ENCODE results near the gene PIMREG. TPM values are rescaled to one million over a fixed set of nuclear protein-coding genes. Genes with fewer than 3 reads are reported as not detected.
A peak's percentile ranks its signal among the peaks of the same experiment; 100 is the strongest.

Gene PIMREG
- total RNA-seq, 3 donors from 2014 or later (not counting 1 experiment from before 2014, with no cell fraction given) = 0.73 to 1.4 (median 0.78) TPM

- no peaks in the 10 kb centered on the region for H3K36me3 ChIP-seq (ENCODE audit: control insufficient read depth, insufficient read depth, low read length)
- no peak overlapping the region for H3K4me3 Mint-ChIP-seq
- 98% methylated on average over 6 of the region's 6 CpGs for WGBS (ENCODE audit: insufficient coverage)
- peaks cover 21 to 22% of the 10 kb centered on the region in 2 donors for H3K4me1 Mint-ChIP-seq
- no peak overlapping the region for H3K4me3 ChIP-seq (ENCODE audit: low read length)
- no peak for TF ChIP-seq CTCF (IDR thresholded peaks at IDR 0.05)
- H3K27ac ChIP-seq (ENCODE audit: low read length) = no peak overlapping the region
- H3K9me3 ChIP-seq (ENCODE audit: control insufficient read depth, insufficient read depth, low read length) = no peaks in the 10 kb centered on the region
- H3K36me3 Mint-ChIP-seq = no peaks in the 10 kb centered on the region
- H3K4me1 ChIP-seq (ENCODE audit: control insufficient read depth, insufficient read depth, low read length) = peaks cover 8% of the 10 kb centered on the region
- no peaks in the 10 kb centered on the region for H3K27me3 ChIP-seq (ENCODE audit: control insufficient read depth, insufficient read depth, low read length)
- intact Hi-C loops (cut with micrococcal nuclease) = no loop called here
- no peaks in the 10 kb centered on the region for H3K9me3 Mint-ChIP-seq
- DNase-seq (no peak), ATAC-seq (no peak)
- no peaks in the 10 kb centered on the region for H3K27me3 Mint-ChIP-seq (ENCODE audit: low read depth in 2 of 2)
- H3K27ac Mint-ChIP-seq = no peak overlapping the region
Observed at GRCh38 chr17:6449307-6449706, 5.1 kb downstream of the PIMREG start.

GRCh38 chr17:6450926-6451832 is 6.9 kb downstream of the PIMREG start:
- WGBS (ENCODE audit: insufficient coverage) = 32% methylated on average over 8 of the region's 12 CpGs
- no peaks in the 10 kb centered on the region for H3K36me3 ChIP-seq (ENCODE audit: control insufficient read depth, insufficient read depth, low read length)
- intact Hi-C loops (cut with micrococcal nuclease) = no loop called here
- Mint-ChIP-seq H3K9me3 (no peaks in the 10 kb centered on the region), H3K36me3 (no peaks in the 10 kb centered on the region), H3K4me3 (no peak overlapping the region), H3K27ac (peak overlapping the region; percentile 68 to 80), H3K4me1 (peaks cover 24 to 27% of the 10 kb centered on the region in 2 donors), H3K27me3 (ENCODE audit: low read depth in 2 of 2) (no peaks in the 10 kb centered on the region)
- DNase-seq (no peak), ATAC-seq (no peak)
- no peak for TF ChIP-seq CTCF (IDR thresholded peaks at IDR 0.05)
- H3K4me1 ChIP-seq (ENCODE audit: control insufficient read depth, insufficient read depth, low read length) = peaks cover 14% of the 10 kb centered on the region
- no peaks in the 10 kb centered on the region for H3K9me3 ChIP-seq (ENCODE audit: control insufficient read depth, insufficient read depth, low read length)
- H3K27ac ChIP-seq (ENCODE audit: low read length) = no peak overlapping the region
- H3K27me3 ChIP-seq (ENCODE audit: control insufficient read depth, insufficient read depth, low read length) = no peaks in the 10 kb centered on the region
- no peak overlapping the region for H3K4me3 ChIP-seq (ENCODE audit: low read length)

- DNase-seq (peak in 1 of 2 donors; percentile 9), ATAC-seq (no peak)
- Mint-ChIP-seq H3K9me3 (no peaks in the 10 kb centered on the region), H3K36me3 (no peaks in the 10 kb centered on the region), H3K4me3 (no peak overlapping the region), H3K27me3 (ENCODE audit: low read depth in 2 of 2) (no peaks in the 10 kb centered on the region), H3K27ac (peak overlapping the region; percentile 68 to 83), H3K4me1 (peaks cover 24 to 38% of the 10 kb centered on the region in 2 donors)
- H3K4me3 ChIP-seq (ENCODE audit: low read length) = no peak overlapping the region
- no peak overlapping the region for H3K27ac ChIP-seq (ENCODE audit: low read length)
- intact Hi-C loops (cut with micrococcal nuclease) = no loop called here
- TF ChIP-seq CTCF (IDR thresholded peaks at IDR 0.05) = no peak
- no peaks in the 10 kb centered on the region for H3K27me3 ChIP-seq (ENCODE audit: control insufficient read depth, insufficient read depth, low read length)
- WGBS (ENCODE audit: insufficient coverage) = 86% methylated on average over 9 of the region's 10 CpGs
- H3K36me3 ChIP-seq (ENCODE audit: control insufficient read depth, insufficient read depth, low read length) = no peaks in the 10 kb centered on the region
- H3K4me1 ChIP-seq (ENCODE audit: control insufficient read depth, insufficient read depth, low read length) = peaks cover 14% of the 10 kb centered on the region
- no peaks in the 10 kb centered on the region for H3K9me3 ChIP-seq (ENCODE audit: control insufficient read depth, insufficient read depth, low read length)
Observed at GRCh38 chr17:6452471-6453266, 8.4 kb downstream of the PIMREG start.
